Left lung (tissue), 10 donors: ENCODE data around the gene COL6A3. TPM values are rescaled to one million over a fixed set of nuclear protein-coding genes. Genes with fewer than 3 reads are reported as not detected.
A peak's percentile ranks its signal among the peaks of the same experiment; 100 is the strongest.

ENCODE experiments used
- ATAC-seq: fragments of 200-7000 bp; cut with Tn5 transposase; one replicate; pipeline ENCODE4 v1.9.1; 2020; ENCODE audit warnings: moderate library complexity
- DNase-seq, 4 donors: peaks; one replicate each; pipeline ENCODE4 v3.0.0-alpha.2; 2013 to 2020
- H3K27ac ChIP-seq, 2 donors: fragments of 200-600 bp; sonication (generic) in 1 of 2; one replicate each; pipeline versions ENCODE4 v1.5.0 to v1.8.0; 2020 to 2021
- H3K27me3 ChIP-seq, 2 donors: fragments of 200-600 bp; sonication (generic) in 1 of 2; one replicate each; pipeline versions ENCODE4 v1.5.0 to v1.8.0; 2020 to 2021
- H3K36me3 ChIP-seq, 2 donors: fragments of 200-600 bp; sonication (generic) in 1 of 2; one replicate each; pipeline versions ENCODE4 v1.5.0 to v1.8.0; 2020 to 2021
- H3K4me1 ChIP-seq, 2 donors: fragments of 200-600 bp; one replicate each; pipeline ENCODE4 v1.8.0; 2021
- H3K4me3 ChIP-seq, 2 donors: fragments of 200-600 bp; sonication (generic) in 1 of 2; one replicate each; pipeline versions ENCODE4 v1.5.0 to v1.8.0; 2020 to 2021; ENCODE audit warnings: mild to moderate bottlenecking in 1 of 2
- H3K9me3 ChIP-seq, 2 donors: fragments of 200-600 bp; sonication (generic) in 1 of 2; one replicate each; pipeline versions ENCODE4 v1.5.0 to v1.8.0; 2020 to 2021
- CTCF ChIP-seq, 2 donors: fragments of 200-600 bp; sonication (generic) in 1 of 2; IDR thresholded peaks; one replicate each; pipeline versions ENCODE4 v1.5.0 to v1.8.0; 2021; ENCODE audit warnings: antibody characterized with exemption in 2 of 2
- intact Hi-C, 2 donors: fragments of 100-400 bp; cut with DNase I; formaldehyde crosslinking; loops; one replicate each; pipeline versions ENCODE4 v1.11.2 to v1.14.2; 2022
- polyA plus RNA-seq, 6 donors: library from polyadenylated mRNA; unstranded; fragments of 120-200 nt; gene quantifications; one replicate each; pipeline ENCODE4 v1.2.1, GENCODE V29; 2013; ENCODE audit not compliant: insufficient read length in 6 of 6
- total RNA-seq, 2 donors: library from RNA; stranded (reverse); fragmentation: NEBNext Ultra II Directional; extraction: Animal tissue kit (Norgen Biotek cat#: 25700); gene quantifications; one replicate each; pipeline ENCODE4 v1.2.1, GENCODE V29; 2021
- donor health status: DM: no; HTN: yes; CAD: no.
- donor health status: DM: no; HTN: no; CAD: no.

The COL6A3 gene
- total and polyA plus RNA-seq, 8 donors, result 598 to 868 (median 760) TPM

DNA sequence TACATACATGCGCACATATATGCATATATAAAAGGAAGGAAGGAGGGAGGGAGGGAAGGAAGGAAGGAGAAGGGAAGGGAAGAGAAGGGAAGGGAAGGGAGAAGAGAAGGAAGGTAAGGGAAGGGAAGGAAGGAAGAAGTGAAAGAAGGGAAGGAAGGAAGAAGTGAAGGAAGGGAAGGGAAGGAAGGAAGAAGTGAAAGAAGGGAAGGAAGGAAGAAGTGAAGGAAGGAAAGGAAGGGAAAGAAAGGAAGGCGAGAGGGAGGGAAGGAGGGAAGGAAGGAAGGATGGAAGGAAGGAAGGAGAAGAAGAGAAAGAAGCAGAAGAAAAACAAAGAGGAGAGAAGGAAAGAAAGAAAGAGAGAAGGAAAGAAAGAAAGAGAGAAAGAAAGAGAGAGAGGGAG lies 16.9 kb downstream of the COL6A3 start:
- Histone ChIP-seq H3K4me1 (no peaks in the 10 kb centered on the region), H3K27me3 (peaks cover 0 to 13% of the 10 kb centered on the region in 2 donors), H3K36me3 (no peaks in the 10 kb centered on the region), H3K27ac (no peak overlapping the region), H3K4me3 (no peak overlapping the region), H3K9me3 (no peaks in the 10 kb centered on the region)
- ATAC-seq (no peak), DNase-seq (no peak)
- no peak for TF ChIP-seq CTCF (IDR thresholded peaks at IDR 0.05)
- intact Hi-C loops, result no loop called here

DNA sequence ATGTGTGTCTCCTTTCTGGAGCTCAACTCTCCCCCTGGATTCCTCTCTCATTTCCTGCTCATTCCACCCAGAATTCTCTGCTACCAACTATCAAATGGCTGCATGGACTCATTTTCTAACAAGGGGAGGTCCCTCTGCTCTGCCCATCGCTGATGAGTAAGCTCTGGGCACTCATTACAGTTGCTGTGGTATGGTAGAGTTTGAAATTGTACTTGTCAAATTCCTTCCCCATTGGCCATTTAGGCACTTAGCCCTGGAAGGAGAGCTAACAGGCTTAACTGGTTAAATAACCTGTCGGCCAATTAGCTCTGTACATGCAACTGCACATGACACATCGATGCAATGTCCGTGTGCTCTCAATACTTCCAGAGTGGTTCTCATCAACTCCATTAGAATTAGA lies 20.4 kb downstream of the COL6A3 start:
- Histone ChIP-seq H3K4me1 (no peaks in the 10 kb centered on the region), H3K27ac (no peak overlapping the region), H3K4me3 (no peak overlapping the region), H3K27me3 (peaks cover 0 to 10% of the 10 kb centered on the region in 2 donors), H3K9me3 (no peaks in the 10 kb centered on the region), H3K36me3 (no peaks in the 10 kb centered on the region)
- intact Hi-C loops, result no loop called here
- no peak for TF ChIP-seq CTCF (IDR thresholded peaks at IDR 0.05)
- no peak for DNase-seq
- ATAC-seq, result no peak

DNA sequence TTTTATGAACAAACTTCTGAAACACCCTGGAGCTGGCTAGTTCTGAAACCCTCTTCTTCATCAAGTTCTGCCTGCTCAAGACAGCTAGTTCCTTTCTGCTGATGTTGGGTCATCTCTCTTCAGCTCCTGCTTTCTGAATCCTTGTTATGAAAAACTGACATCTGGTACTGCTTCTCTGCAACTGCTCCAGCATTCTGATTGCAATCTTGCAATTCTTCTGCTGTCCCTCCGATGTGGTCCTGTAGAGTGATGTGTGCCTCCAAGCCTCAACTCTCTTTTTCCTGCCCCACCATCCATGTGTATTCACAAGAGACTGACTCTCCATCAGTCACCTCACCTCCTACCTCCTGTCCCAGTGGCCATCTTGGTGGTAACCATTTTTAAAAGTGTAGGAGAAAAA lies 21.8 kb downstream of the COL6A3 start:
- Histone ChIP-seq H3K27me3 (peaks cover 0 to 5% of the 10 kb centered on the region in 2 donors), H3K4me3 (no peak overlapping the region), H3K27ac (no peak overlapping the region), H3K4me1 (no peaks in the 10 kb centered on the region), H3K9me3 (no peaks in the 10 kb centered on the region), H3K36me3 (no peaks in the 10 kb centered on the region)
- no peak for TF ChIP-seq CTCF (IDR thresholded peaks at IDR 0.05)
- DNase-seq (no peak), ATAC-seq (no peak)
- intact Hi-C loops, result no loop called here

- intact Hi-C loops, result no loop called here
- no peak for ATAC-seq
- H3K36me3 ChIP-seq, result no peaks in the 10 kb centered on the region
- H3K4me1 ChIP-seq, result no peaks in the 10 kb centered on the region
- TF ChIP-seq CTCF (IDR thresholded peaks at IDR 0.05), result no peak
- no peaks in the 10 kb centered on the region for H3K9me3 ChIP-seq
- no peak overlapping the region for H3K27ac ChIP-seq
- DNase-seq, result no peak
- H3K4me3 ChIP-seq, result no peak overlapping the region
- H3K27me3 ChIP-seq, result peaks cover 0 to 5% of the 10 kb centered on the region in 2 donors
Measured at GRCh38 chr2:237391140-237391539, 22.8 kb downstream of the COL6A3 start.

GRCh38 chr2:237390235-237390634 lies 23.7 kb downstream of the COL6A3 start:
- Histone ChIP-seq H3K4me3 (no peak overlapping the region), H3K27ac (peak overlapping the region in 1 of 2 donors; percentile 22), H3K27me3 (peaks cover 0 to 5% of the 10 kb centered on the region in 2 donors), H3K9me3 (no peaks in the 10 kb centered on the region), H3K4me1 (no peaks in the 10 kb centered on the region), H3K36me3 (no peaks in the 10 kb centered on the region)
- intact Hi-C loops, result no loop called here
- ATAC-seq (no peak), DNase-seq (no peak)
- no peak for TF ChIP-seq CTCF (IDR thresholded peaks at IDR 0.05)
